Measurements from ENCODE around the gene FBXL17.

The FBXL17 gene

GRCh38 chr5:108238936-108239887 is 142.7 kb downstream of the FBXL17 start:
- Histone ChIP-seq H3K9me3 (no peaks in the 10 kb centered on the region), H3K4me1 (no peaks in the 10 kb centered on the region), H3K36me3 (no peaks in the 10 kb centered on the region), H3K4me3 (ENCODE audit: low read depth, low read length) (no peak overlapping the region), H3K27me3 (no peaks in the 10 kb centered on the region)
- no peak for DNase-seq
- no peak for TF ChIP-seq CTCF (IDR thresholded peaks at IDR 0.05; ENCODE audit: low read depth, low read length)

- no peak for TF ChIP-seq CTCF (IDR thresholded peaks at IDR 0.05; ENCODE audit: low read depth, low read length)
- Histone ChIP-seq H3K27me3 (no peaks in the 10 kb centered on the region), H3K4me1 (no peaks in the 10 kb centered on the region), H3K36me3 (no peaks in the 10 kb centered on the region), H3K9me3 (no peaks in the 10 kb centered on the region), H3K4me3 (ENCODE audit: low read depth, low read length) (no peak overlapping the region)
- no peak for DNase-seq
Measured at GRCh38 chr5:108238461-108238860, 143.4 kb downstream of the FBXL17 start.

GRCh38 chr5:108233617-108234155 is 148.2 kb downstream of the FBXL17 start:
- DNase-seq = no peak
- Histone ChIP-seq H3K4me1 (no peaks in the 10 kb centered on the region), H3K36me3 (no peaks in the 10 kb centered on the region), H3K4me3 (ENCODE audit: low read depth, low read length) (no peak overlapping the region), H3K27me3 (no peaks in the 10 kb centered on the region), H3K9me3 (no peaks in the 10 kb centered on the region)
- no peak for TF ChIP-seq CTCF (IDR thresholded peaks at IDR 0.05; ENCODE audit: low read depth, low read length)

- no peak for TF ChIP-seq CTCF (IDR thresholded peaks at IDR 0.05; ENCODE audit: low read depth, low read length)
- Histone ChIP-seq H3K4me3 (ENCODE audit: low read depth, low read length) (no peak overlapping the region), H3K27me3 (no peaks in the 10 kb centered on the region), H3K4me1 (no peaks in the 10 kb centered on the region), H3K36me3 (no peaks in the 10 kb centered on the region), H3K9me3 (no peaks in the 10 kb centered on the region)
- DNase-seq = no peak
Measured at GRCh38 chr5:108232805-108233204, 149.1 kb downstream of the FBXL17 start.

GRCh38 chr5:108222011-108222410 is 159.9 kb downstream of the FBXL17 start:
- Histone ChIP-seq H3K27me3 (no peaks in the 10 kb centered on the region), H3K4me1 (no peaks in the 10 kb centered on the region), H3K9me3 (no peaks in the 10 kb centered on the region), H3K36me3 (no peaks in the 10 kb centered on the region), H3K4me3 (ENCODE audit: low read depth, low read length) (no peak overlapping the region)
- no peak for DNase-seq
- no peak for TF ChIP-seq CTCF (IDR thresholded peaks at IDR 0.05; ENCODE audit: low read depth, low read length)

- no peaks in the 10 kb centered on the region for H3K36me3 ChIP-seq
- DNase-seq = no peak
- no peak for TF ChIP-seq CTCF (IDR thresholded peaks at IDR 0.05; ENCODE audit: low read depth, low read length)
- H3K4me3 ChIP-seq (ENCODE audit: low read depth, low read length) = no peak overlapping the region
- H3K27me3 ChIP-seq = no peaks in the 10 kb centered on the region
- no peaks in the 10 kb centered on the region for H3K4me1 ChIP-seq
- no peaks in the 10 kb centered on the region for H3K9me3 ChIP-seq
Measured at GRCh38 chr5:108220834-108221233, 161.1 kb downstream of the FBXL17 start.
